Measurements from ENCODE around the gene CSTF3. TPM values are rescaled to one million over a fixed set of nuclear protein-coding genes. Genes with fewer than 3 reads are reported as not detected.

The CSTF3 gene
- total and polyA plus RNA-seq, 10 of the 15 experiments (the other 5 are each of a cell fraction or from before 2014, with no cell fraction given): 25.4 to 63.5 (median 49.5) TPM

DNA sequence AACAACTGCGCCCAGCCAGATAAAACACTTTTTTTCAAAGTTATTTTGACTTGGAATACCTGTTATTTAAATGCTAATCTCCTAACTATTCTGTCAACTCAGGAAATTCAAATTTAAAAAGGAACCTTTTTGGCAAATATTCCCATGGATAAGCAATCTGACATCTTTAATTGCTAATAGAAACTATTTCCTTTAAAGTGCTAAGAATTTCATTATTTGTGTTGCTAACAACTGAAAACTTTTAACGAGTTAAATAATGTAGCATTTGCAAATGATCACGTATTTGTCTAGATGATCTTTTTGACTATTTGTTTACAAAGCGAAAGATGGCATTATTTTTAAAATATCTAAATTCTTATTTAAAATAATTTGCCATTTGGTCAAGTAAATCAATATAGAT is 28.8 kb downstream of the CSTF3 start:
- Histone ChIP-seq H3K4me2 (ENCODE audit: control insufficient read depth, insufficient read depth) (no peak overlapping the region), H3K4me1 (ENCODE audit: control insufficient read depth, insufficient read depth, low read length) (peaks cover 5% of the 10 kb centered on the region; the same call in 1 of the 2 replicates), H3K4me3 (no peak overlapping the region), H2AFZ (ENCODE audit: control insufficient read depth, low read depth, low read length) (no peak overlapping the region), H4K20me1 (ENCODE audit: control insufficient read depth, insufficient read depth) (no peaks in the 10 kb centered on the region), H3K27me3 (replicated peaks in 1 of 2; ENCODE audit: control insufficient read depth in 2 of 2, insufficient read depth in 2 of 2, low read length in 1 of 2) (no peaks in the 10 kb centered on the region), H3K36me3 (ENCODE audit: control insufficient read depth in 2 of 2, insufficient read depth in 2 of 2, low read length in 1 of 2) (peaks cover 0 to 8% of the 10 kb centered on the region in 2 experiments; a peak in 2 of 4 replicates), H3K9ac (ENCODE audit: control insufficient read depth, insufficient read depth, low read length) (no peak overlapping the region), H3K79me2 (ENCODE audit: control insufficient read depth, insufficient read depth, low read length) (no peaks in the 10 kb centered on the region), H3K27ac (ENCODE audit: control insufficient read depth, insufficient read depth) (no peak overlapping the region), H3K9me3 (replicated peaks; ENCODE audit: control insufficient read depth, insufficient read depth, low read length) (no peaks in the 10 kb centered on the region)
- ChIA-PET POLR2A (no interaction called here), SMC1A (ENCODE audit: uncharacterized antibody, unreplicated experiment) (interaction anchor here (1.1 kb wide), 1 partner anchor 25 kb away, joined by 3 read pairs; no protein-coding TSS in a partner anchor), CTCF (no interaction called here), RAD21 (ENCODE audit: unreplicated experiment) (no interaction called here)
- ATAC-seq: no peak
- 75% methylated on average over 4 of the region's 4 CpGs for WGBS (ENCODE audit: insufficient coverage, insufficient replicate concordance, low lambda C conversion rate, missing lambda C conversion rate)
- in situ Hi-C loops (cut with MboI) (no loop called here), intact Hi-C loops (cut with micrococcal nuclease; ENCODE audit: unreplicated experiment) (no loop called here)
- FAIRE-seq: no peak
- DNase-seq (ENCODE audit: low read depth, low spot score): no peak
- BruUV-seq (replicated peaks): no TSS peak
- no peak for TF ChIP-seq ZNF24 (IDR thresholded peaks at IDR 0.05)
- no peak for TF ChIP-seq SIX5 (IDR thresholded peaks at IDR 0.05; ENCODE audit: low read depth, low read length, severe bottlenecking)
- no peak for TF ChIP-seq JUNB (IDR thresholded peaks at IDR 0.05)
- TF ChIP-seq, protein P1, sequence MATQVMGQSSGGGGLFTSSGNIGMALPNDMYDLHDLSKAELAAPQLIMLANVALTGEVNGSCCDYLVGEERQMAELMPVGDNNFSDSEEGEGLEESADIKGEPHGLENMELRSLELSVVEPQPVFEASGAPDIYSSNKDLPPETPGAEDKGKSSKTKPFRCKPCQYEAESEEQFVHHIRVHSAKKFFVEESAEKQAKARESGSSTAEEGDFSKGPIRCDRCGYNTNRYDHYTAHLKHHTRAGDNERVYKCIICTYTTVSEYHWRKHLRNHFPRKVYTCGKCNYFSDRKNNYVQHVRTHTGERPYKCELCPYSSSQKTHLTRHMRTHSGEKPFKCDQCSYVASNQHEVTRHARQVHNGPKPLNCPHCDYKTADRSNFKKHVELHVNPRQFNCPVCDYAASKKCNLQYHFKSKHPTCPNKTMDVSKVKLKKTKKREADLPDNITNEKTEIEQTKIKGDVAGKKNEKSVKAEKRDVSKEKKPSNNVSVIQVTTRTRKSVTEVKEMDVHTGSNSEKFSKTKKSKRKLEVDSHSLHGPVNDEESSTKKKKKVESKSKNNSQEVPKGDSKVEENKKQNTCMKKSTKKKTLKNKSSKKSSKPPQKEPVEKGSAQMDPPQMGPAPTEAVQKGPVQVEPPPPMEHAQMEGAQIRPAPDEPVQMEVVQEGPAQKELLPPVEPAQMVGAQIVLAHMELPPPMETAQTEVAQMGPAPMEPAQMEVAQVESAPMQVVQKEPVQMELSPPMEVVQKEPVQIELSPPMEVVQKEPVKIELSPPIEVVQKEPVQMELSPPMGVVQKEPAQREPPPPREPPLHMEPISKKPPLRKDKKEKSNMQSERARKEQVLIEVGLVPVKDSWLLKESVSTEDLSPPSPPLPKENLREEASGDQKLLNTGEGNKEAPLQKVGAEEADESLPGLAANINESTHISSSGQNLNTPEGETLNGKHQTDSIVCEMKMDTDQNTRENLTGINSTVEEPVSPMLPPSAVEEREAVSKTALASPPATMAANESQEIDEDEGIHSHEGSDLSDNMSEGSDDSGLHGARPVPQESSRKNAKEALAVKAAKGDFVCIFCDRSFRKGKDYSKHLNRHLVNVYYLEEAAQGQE (IDR thresholded peaks at IDR 0.05; ENCODE audit: low read depth, low read length): no peak
- TF ChIP-seq, protein P2, sequence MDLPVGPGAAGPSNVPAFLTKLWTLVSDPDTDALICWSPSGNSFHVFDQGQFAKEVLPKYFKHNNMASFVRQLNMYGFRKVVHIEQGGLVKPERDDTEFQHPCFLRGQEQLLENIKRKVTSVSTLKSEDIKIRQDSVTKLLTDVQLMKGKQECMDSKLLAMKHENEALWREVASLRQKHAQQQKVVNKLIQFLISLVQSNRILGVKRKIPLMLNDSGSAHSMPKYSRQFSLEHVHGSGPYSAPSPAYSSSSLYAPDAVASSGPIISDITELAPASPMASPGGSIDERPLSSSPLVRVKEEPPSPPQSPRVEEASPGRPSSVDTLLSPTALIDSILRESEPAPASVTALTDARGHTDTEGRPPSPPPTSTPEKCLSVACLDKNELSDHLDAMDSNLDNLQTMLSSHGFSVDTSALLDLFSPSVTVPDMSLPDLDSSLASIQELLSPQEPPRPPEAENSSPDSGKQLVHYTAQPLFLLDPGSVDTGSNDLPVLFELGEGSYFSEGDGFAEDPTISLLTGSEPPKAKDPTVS (IDR thresholded peaks at IDR 0.05; ENCODE audit: low read depth, low read length): no peak
- no peak for TF ChIP-seq YBX1 (IDR thresholded peaks at IDR 0.05)
- TF ChIP-seq CBFB (IDR thresholded peaks at IDR 0.05; ENCODE audit: low read depth): no peak
- TF ChIP-seq, protein P3, sequence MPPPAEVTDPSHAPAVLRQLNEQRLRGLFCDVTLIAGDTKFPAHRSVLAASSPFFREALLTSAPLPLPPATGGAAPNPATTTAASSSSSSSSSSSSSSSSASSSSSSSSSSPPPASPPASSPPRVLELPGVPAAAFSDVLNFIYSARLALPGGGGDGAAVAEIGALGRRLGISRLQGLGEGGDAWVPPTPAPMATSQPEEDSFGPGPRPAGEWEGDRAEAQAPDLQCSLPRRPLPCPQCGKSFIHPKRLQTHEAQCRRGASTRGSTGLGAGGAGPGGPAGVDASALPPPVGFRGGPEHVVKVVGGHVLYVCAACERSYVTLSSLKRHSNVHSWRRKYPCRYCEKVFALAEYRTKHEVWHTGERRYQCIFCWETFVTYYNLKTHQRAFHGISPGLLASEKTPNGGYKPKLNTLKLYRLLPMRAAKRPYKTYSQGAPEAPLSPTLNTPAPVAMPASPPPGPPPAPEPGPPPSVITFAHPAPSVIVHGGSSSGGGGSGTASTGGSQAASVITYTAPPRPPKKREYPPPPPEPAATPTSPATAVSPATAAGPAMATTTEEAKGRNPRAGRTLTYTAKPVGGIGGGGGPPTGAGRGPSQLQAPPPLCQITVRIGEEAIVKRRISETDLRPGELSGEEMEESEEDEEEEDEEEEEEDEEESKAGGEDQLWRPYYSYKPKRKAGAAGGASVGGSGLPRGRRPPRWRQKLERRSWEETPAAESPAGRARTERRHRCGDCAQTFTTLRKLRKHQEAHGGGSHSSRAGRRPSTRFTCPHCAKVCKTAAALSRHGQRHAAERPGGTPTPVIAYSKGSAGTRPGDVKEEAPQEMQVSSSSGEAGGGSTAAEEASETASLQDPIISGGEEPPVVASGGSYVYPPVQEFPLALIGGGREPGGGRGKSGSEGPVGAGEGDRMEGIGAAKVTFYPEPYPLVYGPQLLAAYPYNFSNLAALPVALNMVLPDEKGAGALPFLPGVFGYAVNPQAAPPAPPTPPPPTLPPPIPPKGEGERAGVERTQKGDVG (CRISPR knock-in tag; IDR thresholded peaks at IDR 0.05): no peak
- no peak for TF ChIP-seq HCFC1 (IDR thresholded peaks at IDR 0.05; ENCODE audit: low read length)
- no peak for TF ChIP-seq NFXL1 (IDR thresholded peaks at IDR 0.05; ENCODE audit: borderline replicate concordance)
- no peak for TF ChIP-seq ZZZ3 (IDR thresholded peaks at IDR 0.05; ENCODE audit: control insufficient read depth, insufficient read length, low read depth)
- TF ChIP-seq, protein P4, sequence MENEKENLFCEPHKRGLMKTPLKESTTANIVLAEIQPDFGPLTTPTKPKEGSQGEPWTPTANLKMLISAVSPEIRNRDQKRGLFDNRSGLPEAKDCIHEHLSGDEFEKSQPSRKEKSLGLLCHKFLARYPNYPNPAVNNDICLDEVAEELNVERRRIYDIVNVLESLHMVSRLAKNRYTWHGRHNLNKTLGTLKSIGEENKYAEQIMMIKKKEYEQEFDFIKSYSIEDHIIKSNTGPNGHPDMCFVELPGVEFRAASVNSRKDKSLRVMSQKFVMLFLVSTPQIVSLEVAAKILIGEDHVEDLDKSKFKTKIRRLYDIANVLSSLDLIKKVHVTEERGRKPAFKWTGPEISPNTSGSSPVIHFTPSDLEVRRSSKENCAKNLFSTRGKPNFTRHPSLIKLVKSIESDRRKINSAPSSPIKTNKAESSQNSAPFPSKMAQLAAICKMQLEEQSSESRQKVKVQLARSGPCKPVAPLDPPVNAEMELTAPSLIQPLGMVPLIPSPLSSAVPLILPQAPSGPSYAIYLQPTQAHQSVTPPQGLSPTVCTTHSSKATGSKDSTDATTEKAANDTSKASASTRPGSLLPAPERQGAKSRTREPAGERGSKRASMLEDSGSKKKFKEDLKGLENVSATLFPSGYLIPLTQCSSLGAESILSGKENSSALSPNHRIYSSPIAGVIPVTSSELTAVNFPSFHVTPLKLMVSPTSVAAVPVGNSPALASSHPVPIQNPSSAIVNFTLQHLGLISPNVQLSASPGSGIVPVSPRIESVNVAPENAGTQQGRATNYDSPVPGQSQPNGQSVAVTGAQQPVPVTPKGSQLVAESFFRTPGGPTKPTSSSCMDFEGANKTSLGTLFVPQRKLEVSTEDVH (IDR thresholded peaks at IDR 0.05; ENCODE audit: low read depth, partially characterized antibody): no peak
- TF ChIP-seq NFYB (IDR thresholded peaks at IDR 0.05; ENCODE audit: insufficient read depth, low read depth, low read length): no peak

All from GM12878 (cell line).